Stimulated activated CD4-positive, alpha-beta T cell treated with anti-CD3 and anti-CD28 coated beads, Interleukin-1b, Interleukin-23, amount 100 ng/mL, for 24 hours (primary cell): ENCODE measurements around the gene SPSB1.
A peak's percentile ranks its signal among the peaks of the same experiment; 100 is the strongest.

Experiments used
- DNase-seq, 4 experiments: peaks; one replicate each; pipeline ENCODE4 v3.0.0-alpha.2; 2020; ENCODE audit warnings: low read depth in 4 of 4, low spot score in 1 of 4

SPSB1 gene

DNA sequence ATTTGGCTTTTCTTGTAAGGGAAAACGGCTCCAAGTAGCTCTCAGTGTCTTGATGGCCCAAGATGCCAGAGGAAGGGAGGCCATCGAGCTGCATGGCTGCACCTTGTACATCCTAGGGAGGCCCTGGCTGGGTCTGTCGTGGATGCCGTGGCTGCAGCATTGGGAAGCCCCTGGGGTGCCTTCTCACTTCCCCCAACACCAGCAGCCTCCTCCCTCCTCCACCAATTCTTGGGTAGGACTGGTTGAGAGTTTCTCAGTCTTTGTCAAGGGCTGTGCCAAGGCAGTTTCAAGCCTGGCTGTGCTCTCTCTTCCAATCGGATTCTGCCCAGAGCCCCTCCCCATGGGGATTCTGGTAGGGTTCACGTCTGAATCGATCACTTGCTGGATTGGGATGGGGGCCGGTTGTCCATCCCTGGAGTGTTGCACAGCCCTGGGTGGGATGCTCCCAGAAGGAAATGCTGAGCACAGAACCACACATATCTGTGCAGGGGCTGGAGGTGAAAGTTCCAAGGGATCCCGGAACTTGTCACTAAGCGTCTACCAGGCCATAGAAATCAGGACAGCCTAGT is 14.0 kb upstream of the SPSB1 start:
- no peak for DNase-seq

DNA sequence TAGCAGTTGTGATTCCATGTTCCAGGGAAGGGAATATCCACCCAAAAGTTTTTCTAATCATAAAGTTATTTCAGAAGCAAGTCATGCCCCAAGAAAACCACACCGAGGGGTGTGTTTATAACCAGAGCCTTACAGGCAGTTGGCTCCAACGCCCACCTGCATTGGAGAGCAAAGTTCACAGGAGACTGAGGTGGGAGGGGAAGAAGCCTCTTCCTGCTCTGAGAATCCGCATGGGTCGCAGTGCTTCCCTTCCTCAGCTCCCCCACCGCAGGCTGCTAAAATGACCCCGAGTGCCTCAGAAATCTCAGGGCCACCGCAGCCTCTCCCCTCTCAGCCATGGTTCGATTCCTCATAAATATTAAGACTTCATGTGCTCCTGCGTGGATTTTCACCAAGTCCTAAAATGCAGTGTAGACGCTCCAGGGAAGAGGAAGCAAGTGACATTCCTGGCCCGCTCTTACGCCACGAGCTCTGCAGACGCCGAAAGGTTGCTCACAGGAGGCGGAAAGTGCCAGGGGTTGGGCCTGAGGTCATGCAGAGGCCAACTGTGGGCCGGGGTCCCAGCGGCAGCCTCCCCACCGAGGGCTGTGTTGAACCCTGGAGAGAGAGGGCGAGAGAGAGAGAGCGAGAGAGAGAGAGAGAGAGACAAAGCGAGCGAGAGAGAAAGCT is 13.4 kb upstream of the SPSB1 start:
- DNase-seq = no peak

DNA sequence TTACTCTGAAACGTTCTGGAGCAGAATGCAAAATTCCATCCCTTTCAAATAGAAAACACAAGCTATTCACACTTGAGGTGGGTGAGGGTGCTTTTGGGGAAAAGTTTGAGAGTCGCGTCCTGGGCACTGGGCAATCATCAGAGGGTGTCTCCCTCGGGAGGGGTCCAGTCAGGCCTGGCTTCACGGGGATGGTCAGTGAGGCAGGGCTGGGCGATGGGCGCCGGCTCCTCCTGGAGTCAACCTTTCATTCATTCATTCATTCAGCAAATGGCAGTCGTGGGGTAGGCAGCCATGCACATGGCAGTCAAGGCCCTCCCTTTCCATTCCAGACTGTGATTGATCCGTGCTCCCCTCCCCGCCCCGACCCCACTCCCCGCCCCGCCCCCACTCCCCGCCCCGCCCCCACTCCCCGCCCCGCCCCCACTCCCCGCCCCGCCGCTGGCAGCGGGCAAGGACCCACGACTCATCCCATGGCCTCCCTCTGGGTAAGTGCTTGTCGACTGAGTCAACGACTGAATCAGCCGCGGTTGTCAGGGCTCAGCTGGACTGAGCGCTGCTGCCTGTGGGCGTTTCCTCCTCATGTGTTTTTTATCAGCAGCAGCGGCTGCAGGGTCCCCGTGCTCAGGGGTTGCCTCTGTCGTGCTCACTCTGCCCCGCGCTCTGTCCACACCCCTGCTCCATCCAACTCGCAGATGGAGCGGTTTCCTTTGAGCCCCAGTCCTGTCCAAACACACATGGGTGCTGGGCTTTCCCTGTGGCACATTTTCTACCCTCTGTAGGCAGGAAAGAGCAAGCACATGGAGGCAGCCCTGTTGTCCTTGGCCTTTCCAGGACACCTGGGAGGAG is 12.5 kb upstream of the SPSB1 start:
- DNase-seq = peak in 2 of 4 experiments; percentile 55 to 56

DNA sequence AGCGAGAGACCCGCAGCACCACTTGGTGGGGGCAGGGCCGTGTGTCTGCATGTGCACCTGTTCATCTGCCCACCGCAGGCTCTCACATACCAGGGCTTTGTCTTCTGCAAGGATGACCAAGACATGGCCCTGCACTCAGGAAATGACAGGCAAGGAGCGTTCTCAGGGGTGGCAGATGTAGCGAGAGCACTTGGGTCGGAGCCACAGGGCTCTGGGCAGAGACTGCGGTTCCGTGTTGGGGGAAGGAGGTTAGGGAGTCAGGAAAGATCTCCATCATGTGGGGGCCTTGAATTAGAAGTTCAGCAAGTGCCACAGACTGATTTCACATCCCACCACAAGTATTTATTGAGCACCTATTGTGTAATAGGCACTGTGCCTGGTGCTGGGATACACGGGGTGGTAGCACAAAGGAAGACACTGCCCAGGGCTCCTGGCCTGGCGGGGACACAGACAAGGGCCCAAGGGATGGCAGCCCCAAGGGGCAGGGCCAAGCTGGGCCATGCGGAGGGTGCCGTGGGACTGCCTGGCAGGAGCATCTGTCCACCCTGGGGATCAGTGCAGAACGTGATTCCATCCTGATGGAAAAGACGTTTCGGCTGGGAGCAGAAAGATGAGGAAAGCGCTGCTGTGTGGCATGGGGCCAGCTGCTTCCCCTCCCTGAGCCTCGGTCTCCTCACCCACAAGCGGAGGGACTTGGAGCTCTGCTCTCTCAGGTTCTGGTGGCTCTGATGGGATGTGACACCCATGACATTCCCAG is 11.4 kb upstream of the SPSB1 start:
- DNase-seq = no peak

DNA sequence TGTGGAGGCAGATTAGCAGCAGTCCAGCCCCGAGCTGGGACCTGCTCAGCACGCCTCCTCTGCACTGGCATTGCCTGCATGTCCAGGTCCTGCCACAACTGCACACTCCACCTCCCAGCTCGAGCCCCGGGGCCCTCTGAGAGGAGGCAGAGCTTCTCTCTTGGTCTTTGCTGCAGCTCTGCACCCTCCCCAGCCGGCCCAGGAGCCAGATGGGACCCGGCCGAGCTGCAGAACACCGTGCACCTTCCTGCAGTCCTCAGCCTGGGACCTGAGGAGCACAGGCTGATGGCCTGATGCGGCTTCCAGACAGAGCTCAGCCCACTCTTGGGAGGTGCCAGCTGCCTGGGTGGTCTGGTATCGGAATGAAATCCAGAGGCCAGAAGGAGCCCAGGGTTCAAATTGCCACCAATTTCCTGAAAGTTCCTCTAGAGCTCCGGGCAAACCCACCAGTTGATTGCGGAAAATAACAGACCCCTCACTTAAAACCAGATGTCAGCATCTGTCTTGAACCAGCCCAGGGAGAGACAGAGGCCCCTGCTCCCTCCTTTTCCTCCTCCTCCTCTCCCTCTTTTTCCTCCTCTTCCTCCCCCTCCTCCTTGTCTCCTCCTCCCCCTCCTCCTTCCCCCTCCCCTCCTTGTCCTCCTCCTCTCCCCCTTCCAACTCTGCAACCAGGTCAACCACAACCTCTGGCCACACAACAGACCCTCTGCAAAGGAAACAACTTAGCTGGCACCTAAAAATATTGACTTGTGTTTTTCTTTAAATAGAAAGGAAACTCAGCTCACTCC is 10.6 kb upstream of the SPSB1 start:
- DNase-seq = no peak

DNA sequence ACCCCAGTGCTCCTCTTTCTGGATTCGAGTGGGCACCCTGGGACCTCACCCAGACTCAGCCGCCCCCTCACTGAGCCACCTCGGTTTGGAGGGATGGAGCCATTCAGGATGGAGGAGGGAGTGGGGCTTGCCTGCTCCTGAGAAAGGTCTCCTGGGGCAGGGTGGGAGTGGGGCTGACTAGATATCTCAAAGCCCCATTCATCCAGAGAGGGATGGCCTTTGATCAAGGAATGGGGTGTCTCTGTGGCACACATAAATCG is 10.1 kb upstream of the SPSB1 start:
- no peak for DNase-seq

DNA sequence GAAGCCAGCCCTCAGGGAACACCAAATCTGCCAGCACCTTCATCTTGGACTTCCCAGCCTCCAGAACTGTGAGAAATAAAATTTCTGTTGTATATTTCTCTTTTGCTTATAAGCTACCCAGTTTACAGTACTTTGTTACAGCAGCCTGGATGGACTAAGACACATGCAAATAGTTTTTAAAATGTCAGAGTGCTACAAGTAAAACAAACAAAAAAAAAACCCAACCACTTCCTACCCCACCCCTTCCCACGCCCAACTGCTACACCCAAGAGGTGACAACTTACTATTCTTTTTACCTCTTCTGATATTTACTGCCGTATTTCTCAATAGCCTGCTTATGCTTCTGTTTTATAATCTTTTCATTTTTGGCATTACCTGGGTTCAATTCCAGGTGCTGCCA is 8.6 kb upstream of the SPSB1 start:
- DNase-seq = no peak

DNA sequence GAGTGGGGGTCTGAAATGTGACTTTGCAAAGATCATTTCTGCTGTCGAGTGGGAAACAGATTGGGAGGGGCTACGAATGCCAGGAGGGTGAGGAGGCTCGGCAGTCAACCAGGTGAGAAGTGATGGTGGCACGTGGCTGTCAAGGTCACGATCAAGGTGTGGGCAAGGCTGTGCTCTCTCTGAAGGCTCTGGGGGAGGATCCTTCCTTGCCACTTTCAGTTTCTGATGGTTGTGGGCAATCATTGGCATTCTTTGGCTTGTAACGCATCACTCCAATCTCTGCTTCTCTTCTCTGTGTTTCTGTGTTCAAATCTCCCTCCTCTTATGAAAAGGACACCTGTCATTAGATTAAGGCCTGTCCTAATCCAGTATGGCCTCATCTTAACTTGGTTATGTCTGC is 6.1 kb upstream of the SPSB1 start:
- no peak for DNase-seq

DNA sequence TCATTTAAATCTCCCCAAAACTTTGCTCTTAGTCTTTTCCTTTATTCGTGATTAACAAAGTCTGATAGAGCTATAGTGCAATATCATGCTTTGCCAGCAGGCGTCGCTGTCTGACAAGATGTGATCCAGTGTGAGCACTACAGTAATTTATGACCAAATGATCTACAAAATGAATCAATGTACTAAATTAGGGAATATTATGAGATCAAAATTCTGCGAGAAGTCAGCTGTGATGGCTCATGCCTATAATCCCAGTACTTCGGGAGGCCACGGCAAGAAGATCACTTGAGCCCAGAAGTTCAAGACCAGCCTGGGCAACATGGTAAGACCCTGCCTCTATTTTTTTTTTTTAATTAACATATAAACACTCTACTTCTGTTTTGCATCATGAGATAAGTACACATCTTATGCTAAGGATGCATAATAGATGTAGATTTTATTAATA is 3.6 kb upstream of the SPSB1 start:
- peak; percentile 71 to 93 (median 84) for DNase-seq

DNA sequence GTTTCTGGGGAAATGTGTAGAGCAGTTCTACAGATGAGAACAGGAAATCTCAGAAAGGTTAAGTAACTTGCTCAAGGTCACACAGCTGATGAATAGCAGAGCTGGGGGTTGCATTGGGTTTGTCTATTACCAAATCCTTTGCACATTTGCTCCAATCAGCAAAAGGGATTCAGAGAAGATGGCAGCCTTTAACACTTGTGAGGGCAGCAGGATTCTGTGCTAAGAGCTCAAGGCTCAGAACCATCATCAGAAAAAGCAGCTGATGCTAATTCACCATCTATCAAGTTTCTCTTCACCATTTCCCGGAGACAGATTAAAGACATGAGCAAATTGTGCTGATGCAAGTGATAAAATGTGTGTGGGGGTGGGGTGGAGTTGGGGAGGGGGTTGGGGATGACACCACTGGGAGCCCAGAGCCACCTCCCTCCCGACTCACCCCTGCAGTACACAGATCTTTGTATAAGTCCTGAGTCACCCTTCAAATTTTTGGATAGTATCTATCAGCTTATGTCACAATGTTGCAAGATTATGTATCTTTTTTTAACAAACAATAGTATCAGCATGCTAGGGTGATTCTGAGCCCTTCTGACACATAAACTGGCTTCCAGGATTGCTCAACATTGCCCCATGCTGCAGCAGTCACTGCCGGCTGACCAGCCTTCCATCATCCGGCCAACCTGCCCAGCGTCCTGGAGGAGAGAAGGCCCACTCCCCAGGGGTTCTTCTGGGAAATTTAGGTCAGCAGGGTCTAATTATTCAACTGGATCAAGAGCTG is 2.8 kb upstream of the SPSB1 start:
- no peak for DNase-seq

DNA sequence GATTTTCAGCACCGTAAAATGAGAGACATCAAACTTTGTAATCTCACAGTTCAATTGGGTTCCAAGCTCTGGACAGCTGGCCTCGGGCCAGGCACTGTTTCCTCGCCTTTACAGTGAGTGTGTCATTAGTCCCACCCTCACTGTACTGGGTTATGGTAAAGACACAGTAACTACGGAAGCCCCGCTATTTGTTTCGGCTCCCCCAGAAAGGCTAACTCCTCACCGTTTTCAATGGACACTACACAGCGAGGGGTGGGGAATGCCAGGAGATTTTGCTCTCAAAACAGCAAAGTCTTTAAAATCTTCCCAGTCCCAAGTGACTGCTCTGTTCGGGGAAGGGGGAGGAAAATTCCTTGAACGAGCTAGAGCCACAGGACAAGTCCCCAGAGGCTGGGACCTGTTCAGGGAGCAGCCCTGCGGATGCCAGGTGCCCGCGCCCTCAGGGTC is 757 bp upstream of the SPSB1 start:
- DNase-seq = no peak

DNA sequence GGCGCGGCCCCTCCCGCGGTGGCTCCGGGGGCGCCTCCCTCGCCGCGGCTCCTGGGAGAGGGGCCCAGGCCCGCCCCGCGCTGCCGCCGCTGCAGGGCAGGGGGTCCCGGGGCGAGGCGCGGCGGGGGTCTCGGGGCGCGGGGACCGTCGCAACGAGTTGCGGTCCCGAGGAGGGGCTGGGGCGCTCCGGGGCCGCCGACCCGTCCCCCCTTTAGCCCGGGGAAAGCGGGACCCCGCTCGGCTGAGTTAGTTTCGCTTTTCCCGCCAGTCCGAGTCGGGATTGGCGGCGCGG is 493 bp downstream of the SPSB1 start:
- DNase-seq = no peak

DNA sequence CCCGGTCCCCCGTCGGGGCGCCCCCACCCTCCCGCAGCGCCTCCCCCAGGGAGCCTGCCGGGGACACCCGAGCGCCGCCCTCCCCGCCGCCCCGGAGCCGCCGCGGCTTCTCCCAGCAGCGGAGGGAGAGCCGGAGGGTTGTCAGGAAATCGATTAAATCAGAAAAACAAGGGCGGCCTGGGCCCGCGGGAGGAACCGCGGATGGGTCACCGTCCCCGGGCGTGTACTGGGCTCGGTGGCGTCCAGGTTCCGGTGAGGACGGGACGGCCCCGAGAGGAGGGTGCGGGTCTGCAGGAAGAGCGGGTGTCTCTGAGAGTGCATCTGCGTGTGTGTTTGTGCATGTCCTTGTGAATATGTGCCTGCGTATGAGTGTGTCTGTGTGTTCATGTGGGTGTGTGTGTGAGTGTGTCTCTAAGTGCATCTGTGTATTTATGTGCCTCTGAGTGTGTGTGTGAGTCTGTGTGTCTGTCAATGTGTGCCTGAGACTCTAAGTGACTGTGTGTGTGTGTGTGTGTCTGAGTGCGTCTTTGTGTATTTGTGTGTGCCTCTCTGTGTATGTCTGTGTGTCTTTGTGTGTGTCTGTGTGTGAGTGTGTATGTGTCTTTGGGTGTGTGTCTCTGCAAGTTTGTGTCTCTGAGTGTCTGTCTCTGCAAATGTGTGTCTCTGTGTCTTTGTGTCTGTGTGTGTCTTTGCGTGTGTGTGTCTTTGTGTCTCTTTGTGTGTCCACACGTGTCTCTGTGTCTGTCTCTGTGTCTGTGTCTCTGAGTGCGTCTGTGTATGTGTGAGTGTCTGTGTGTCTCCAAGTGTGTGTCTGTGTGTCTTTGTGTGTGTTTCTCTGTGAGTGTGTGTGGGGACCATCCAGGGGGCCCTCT is 1.1 kb downstream of the SPSB1 start:
- peak in 1 of 4 experiments; percentile 15 for DNase-seq

DNA sequence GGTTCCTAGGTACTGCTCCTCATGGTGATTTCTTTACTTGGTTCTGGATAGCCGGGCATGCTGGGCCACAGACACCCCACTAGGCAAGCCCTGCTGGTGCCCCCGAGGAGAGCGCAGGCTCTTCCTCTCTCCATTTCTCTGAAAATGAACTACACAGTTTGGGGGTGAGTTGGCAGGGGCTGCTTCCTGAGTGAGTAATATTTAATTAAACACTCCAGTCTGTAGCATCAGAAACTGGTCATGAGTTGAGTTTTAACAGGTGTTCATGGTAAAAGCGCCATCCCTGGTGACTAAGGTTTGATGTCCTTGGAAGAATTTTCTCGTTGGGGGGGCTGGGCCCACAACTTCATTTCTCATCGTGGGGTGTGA is 1.7 kb downstream of the SPSB1 start:
- peak in 1 of 4 experiments; percentile 28 for DNase-seq

DNA sequence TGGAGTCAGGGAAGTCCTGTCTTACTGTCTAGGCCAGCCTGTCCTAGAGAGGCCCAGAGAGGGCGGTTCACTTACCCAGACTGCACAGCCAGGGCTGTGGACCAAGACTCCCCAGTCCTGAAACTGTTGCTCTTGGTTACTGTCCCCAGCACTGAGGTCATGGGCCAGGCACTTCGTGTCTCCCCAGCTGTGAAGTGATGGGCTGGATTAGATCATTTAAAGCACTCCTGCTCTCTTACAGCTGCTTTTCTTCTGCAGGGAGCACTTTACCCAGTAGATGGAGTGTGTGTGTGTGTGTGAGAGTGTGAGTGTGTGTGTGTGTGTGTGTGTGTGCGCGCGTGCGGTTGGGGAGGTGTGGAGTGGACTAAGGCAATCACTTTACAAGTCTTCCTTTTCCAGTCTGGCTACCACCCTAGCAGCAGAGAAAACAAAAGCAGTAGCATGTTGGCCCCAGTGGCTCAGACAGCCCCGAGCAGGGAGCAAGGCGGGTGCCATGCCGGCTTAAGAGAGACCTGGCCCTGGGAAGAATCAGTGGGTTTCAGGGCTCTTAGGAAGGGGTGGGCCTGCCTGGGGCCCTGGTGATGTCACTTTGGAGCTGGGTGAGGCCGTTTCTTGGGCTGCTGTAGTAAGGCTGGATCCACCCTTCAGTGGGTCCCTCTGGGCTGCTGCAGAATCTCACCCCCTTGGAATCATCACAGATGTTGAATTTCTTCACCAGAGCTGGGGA is 2.4 kb downstream of the SPSB1 start:
- no peak for DNase-seq

DNA sequence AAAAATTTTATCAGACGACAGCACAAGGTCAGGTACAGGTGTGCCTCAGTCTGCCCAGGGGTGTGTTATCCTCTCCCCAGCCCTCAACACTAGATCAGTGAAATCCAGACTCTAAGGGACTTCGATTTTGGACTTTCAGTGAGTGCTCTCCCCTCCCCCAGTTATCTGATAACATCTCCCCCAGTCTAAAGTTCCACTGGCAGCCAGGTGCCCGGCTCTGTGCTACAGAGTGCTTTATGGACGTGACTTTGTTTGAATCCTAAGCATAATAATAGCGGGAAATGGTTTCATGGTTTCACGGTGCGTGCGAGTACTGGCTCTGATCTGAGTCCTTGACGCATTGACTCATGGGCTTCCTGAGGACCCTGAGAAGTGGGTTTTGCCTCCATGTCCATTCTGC is 3.2 kb downstream of the SPSB1 start:
- DNase-seq = no peak

DNA sequence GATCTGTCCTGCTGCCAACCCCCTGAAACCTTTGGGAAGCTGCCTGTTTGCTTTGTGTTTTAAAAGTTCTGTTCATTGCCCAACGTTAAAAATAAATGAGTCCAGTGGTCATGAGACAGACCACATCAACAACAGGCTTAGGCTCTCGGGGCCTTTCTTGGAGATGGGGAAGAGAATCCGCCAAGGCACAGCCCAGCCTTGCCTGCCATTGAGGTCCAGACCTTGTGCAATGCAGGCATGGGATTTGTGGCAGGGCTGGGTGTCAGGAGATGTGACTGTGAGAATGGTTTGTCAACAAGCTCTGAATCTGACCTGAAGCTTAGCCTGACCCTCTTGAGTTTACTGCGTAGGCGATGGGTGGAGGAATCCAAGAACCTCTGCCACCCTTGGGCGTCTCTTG is 4.2 kb downstream of the SPSB1 start:
- DNase-seq = no peak

DNA sequence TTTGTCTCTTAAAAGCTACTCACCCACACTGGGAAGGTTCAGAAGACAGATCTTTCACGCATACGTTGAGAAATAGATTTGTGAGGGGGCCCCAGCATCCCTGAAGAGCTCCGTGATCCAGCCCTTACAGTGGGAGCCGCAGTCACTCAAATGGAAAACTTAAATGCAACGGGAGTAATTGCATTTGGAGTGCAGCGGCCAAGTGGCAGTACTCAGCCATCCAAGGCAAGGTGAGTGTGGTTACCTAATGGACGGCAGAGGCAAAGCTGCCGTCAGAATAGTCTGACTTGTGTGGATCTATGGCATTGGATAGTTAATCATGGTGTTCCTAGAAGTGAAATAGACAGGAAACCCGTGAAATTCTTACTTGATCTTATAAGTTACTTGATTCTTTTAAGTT is 5.1 kb downstream of the SPSB1 start:
- no peak for DNase-seq

DNA sequence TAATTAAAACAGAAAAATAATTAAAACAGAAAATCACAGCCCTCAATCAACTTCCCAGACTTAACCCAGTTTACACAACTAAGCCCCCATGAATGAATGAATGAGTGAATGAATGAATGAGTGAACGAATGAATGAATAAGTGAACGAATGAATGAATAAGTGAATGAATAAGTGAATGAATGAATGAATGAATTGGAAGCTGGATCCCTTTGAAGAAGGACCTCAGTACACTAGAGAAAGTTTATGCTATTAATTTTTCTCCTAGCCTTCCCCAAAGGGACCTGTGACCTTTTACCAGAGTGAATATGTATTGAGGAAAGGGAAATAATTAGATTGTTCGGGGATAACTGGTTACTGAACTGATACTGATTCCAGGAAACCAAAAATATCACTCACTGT is 5.6 kb downstream of the SPSB1 start:
- no peak for DNase-seq
